HG03280 (cell line): ENCODE data around the gene TSHZ2.

Experiments used
- ATAC-seq: cut with Tn5 transposase; IDR thresholded peaks from one replicate; pipeline ENCODE4 v1.9.1; 2021; ENCODE audit warnings: mild to moderate bottlenecking, moderate library complexity; ENCODE audit not compliant: unreplicated experiment

TSHZ2 gene

GRCh38 chr20:53187392-53188068 is 215.4 kb downstream of the TSHZ2 start:
- no peak for ATAC-seq

- ATAC-seq, result no peak
These were observed 218.1 kb downstream of the TSHZ2 start for GRCh38 chr20:53190225-53190624.

GRCh38 chr20:53191957-53192356 is 219.8 kb downstream of the TSHZ2 start:
- no peak for ATAC-seq

- no peak for ATAC-seq
These were observed 222.4 kb downstream of the TSHZ2 start for GRCh38 chr20:53194306-53195290.

GRCh38 chr20:53195876-53196610 is 223.9 kb downstream of the TSHZ2 start:
- no peak for ATAC-seq

- ATAC-seq, result no peak
These were observed 229.4 kb downstream of the TSHZ2 start for GRCh38 chr20:53201588-53201987.

GRCh38 chr20:53202777-53203176 is 230.6 kb downstream of the TSHZ2 start:
- ATAC-seq, result no peak

- ATAC-seq, result no peak
These were observed 232.9 kb downstream of the TSHZ2 start for GRCh38 chr20:53205046-53205445.

- no peak for ATAC-seq
These were observed 236.1 kb downstream of the TSHZ2 start for GRCh38 chr20:53208110-53208832.

- no peak for ATAC-seq
These were observed 237.9 kb downstream of the TSHZ2 start for GRCh38 chr20:53210041-53210440.

GRCh38 chr20:53210931-53211330 is 238.8 kb downstream of the TSHZ2 start:
- ATAC-seq, result no peak

- no peak for ATAC-seq
These were observed 239.9 kb downstream of the TSHZ2 start for GRCh38 chr20:53212018-53212417.

- ATAC-seq, result no peak
These were observed 242.2 kb downstream of the TSHZ2 start for GRCh38 chr20:53214392-53214791.

- no peak for ATAC-seq
These were observed 243.0 kb downstream of the TSHZ2 start for GRCh38 chr20:53215166-53215565.

- no peak for ATAC-seq
These were observed 244.3 kb downstream of the TSHZ2 start for GRCh38 chr20:53216478-53216855.

- peak; percentile 84 for ATAC-seq
These were observed 244.9 kb downstream of the TSHZ2 start for GRCh38 chr20:53216856-53217576.

- ATAC-seq, result no peak
These were observed 248.5 kb downstream of the TSHZ2 start for GRCh38 chr20:53220482-53221307.

GRCh38 chr20:53221731-53222130 is 249.6 kb downstream of the TSHZ2 start:
- no peak for ATAC-seq

GRCh38 chr20:53222416-53222815 is 250.3 kb downstream of the TSHZ2 start:
- no peak for ATAC-seq
